Hepatocyte (in vitro differentiated cells): ENCODE data around the gene COL4A2. TPM values are rescaled to one million over a fixed set of nuclear protein-coding genes. Genes with fewer than 3 reads are reported as not detected.
A peak's percentile ranks its signal among the peaks of the same experiment; 100 is the strongest.

ENCODE experiments used
- DNase-seq: peaks from one replicate; pipeline ENCODE4 v3.0.0-alpha.2; 2016; ENCODE audit warnings: low spot score
- H2AFZ ChIP-seq: fragments of 200-600 bp; sonication (generic); 2 replicates; pipeline ENCODE4 v1.6.0; 2016; ENCODE audit warnings: antibody characterized with exemption, mild to moderate bottlenecking
- H3K27ac ChIP-seq: fragments of 200-600 bp; sonication (generic); 2 replicates; pipeline ENCODE4 v1.5.1; 2016; ENCODE audit warnings: mild to moderate bottlenecking
- H3K27me3 ChIP-seq: fragments of 200-600 bp; sonication (generic); 2 replicates; pipeline ENCODE4 v1.6.1; 2016
- H3K36me3 ChIP-seq: fragments of 200-600 bp; sonication (generic); replicated peaks from 2 replicates; pipeline ENCODE4 v1.5.1; 2016; ENCODE audit warnings: low read depth; ENCODE audit not compliant: insufficient read depth
- H3K4me1 ChIP-seq: fragments of 200-600 bp; sonication (generic); 2 replicates; pipeline ENCODE4 v1.5.1; 2016; ENCODE audit warnings: mild to moderate bottlenecking, moderate library complexity; ENCODE audit not compliant: insufficient read depth
- H3K4me2 ChIP-seq: fragments of 200-600 bp; sonication (generic); 2 replicates; pipeline ENCODE4 v1.6.0; 2016
- H3K4me3 ChIP-seq: fragments of 200-600 bp; sonication (generic); 2 replicates; pipeline ENCODE4 v1.5.1; 2016; ENCODE audit warnings: mild to moderate bottlenecking
- H3K79me2 ChIP-seq: fragments of 200-600 bp; sonication (generic); 2 replicates; pipeline ENCODE4 v1.6.0; 2017; ENCODE audit warnings: mild to moderate bottlenecking
- H3K9me2 ChIP-seq: fragments of 200-600 bp; sonication (generic); replicated peaks from 2 replicates; pipeline ENCODE4 v1.6.0; 2017; ENCODE audit warnings: mild to moderate bottlenecking; ENCODE audit not compliant: insufficient read depth
- H3K9me3 ChIP-seq: fragments of 200-600 bp; sonication (generic); 2 replicates; pipeline ENCODE4 v1.5.1; 2016; ENCODE audit warnings: low read depth, mild to moderate bottlenecking
- H4K20me1 ChIP-seq: fragments of 200-600 bp; sonication (generic); 2 replicates; pipeline ENCODE4 v1.6.0; 2016; ENCODE audit warnings: mild to moderate bottlenecking; ENCODE audit not compliant: insufficient read depth, poor library complexity, severe bottlenecking
- EZH2 ChIP-seq: fragments of 200-600 bp; sonication (generic); IDR thresholded peaks from 2 replicates; pipeline ENCODE4 v1.6.1; 2016; ENCODE audit warnings: antibody characterized with exemption, mild to moderate bottlenecking, borderline replicate concordance
- EZH2phosphoT487 ChIP-seq: fragments of 200-600 bp; sonication (generic); IDR thresholded peaks from one replicate; pipeline ENCODE4 v1.6.1; 2018; ENCODE audit warnings: antibody characterized with exemption, mild to moderate bottlenecking, low read depth, moderate library complexity; ENCODE audit not compliant: unreplicated experiment, severe bottlenecking
- WGBS: methylation state at CpG from one replicate; pipeline ENCODE4 v1.1.6; 2016; ENCODE audit warnings: low lambda C conversion rate; ENCODE audit errors: missing lambda C conversion rate; 5-methylcytosine and 5-hydroxymethylcytosine counted together
- polyA plus RNA-seq: library from polyadenylated mRNA; unstranded; fragments of >200 nt; fragmentation: Nextera tagmentation; extraction: Ambion mirVana; gene quantifications from 2 replicates; pipeline ENCODE4 v1.2.1, GENCODE V29; 2016
- total RNA-seq: library from RNA; depleted of rRNA; stranded (reverse); fragments of >200 nt; gene quantifications from 2 replicates; pipeline ENCODE4 v1.2.3, GENCODE V29; 2014
- TF ChIP-seq, protein P1 (sequence below): fragments of 200-600 bp; sonication (generic); IDR thresholded peaks from 2 replicates; pipeline ENCODE4 v1.5.1; 2016; ENCODE audit warnings: antibody characterized with exemption, mild to moderate bottlenecking; ENCODE audit not compliant: poor library complexity

Gene COL4A2
- total and polyA plus RNA-seq, 2 experiments from 2014 or later, result 171 to 221 TPM

DNA sequence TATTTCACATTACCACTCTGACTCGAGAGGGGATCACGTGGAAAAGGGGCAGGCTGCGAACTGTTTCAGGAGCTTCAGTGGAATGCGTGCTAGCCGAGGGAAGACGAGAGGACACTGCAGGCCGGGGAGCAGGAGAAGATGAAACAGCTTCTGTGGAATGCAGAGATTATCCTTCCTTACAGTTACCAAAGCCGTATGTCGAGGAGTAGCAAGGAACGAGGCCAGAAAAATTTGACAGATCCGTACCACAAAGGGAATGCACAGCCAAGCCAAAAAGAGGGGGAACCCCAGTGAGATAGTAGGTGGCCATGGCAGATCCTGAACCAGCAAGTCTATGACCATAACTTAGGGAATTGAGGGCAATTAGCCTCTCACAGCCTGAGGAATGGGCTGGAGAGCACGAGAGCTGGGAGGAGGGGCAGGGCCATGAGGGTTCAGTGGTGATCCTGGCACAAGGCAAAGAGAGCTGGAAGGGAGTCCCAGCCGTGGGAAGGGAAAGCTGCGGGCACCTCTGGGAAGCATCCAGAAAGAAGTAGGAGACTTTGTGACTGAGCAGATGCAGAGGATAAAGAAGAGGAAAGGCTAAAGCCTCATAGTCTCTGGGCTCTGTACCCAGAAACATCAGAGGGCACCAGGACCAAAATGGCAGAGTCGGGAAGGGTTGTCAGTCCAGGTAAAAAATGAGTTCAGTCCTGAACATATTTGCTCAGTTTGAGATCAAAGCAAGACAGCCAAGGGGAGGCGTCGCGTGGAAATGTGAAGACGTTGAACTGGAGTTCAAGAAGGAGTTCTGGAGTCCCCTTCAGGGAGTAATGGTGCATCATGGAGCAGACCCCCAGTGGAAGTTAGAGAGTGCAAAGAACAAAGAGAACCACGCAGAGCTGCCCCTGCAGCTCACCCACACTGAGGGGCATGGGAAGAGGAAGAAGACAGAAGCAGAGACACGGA lies 5.2 kb upstream of the COL4A2 start:
- Histone ChIP-seq H3K4me2 (peak overlapping the region; percentile 8), H2AFZ (no peak overlapping the region), H3K27me3 (no peaks in the 10 kb centered on the region), H3K9me3 (no peaks in the 10 kb centered on the region), H3K4me1 (peaks cover 25% of the 10 kb centered on the region), H3K27ac (peak overlapping the region; percentile 62), H3K9me2 (no peaks in the 10 kb centered on the region), H3K36me3 (no peaks in the 10 kb centered on the region), H3K79me2 (peaks cover 45% of the 10 kb centered on the region), H4K20me1 (no peaks in the 10 kb centered on the region), H3K4me3 (no peak overlapping the region)
- no peak for TF ChIP-seq EZH2phosphoT487
- TF ChIP-seq, protein P1, sequence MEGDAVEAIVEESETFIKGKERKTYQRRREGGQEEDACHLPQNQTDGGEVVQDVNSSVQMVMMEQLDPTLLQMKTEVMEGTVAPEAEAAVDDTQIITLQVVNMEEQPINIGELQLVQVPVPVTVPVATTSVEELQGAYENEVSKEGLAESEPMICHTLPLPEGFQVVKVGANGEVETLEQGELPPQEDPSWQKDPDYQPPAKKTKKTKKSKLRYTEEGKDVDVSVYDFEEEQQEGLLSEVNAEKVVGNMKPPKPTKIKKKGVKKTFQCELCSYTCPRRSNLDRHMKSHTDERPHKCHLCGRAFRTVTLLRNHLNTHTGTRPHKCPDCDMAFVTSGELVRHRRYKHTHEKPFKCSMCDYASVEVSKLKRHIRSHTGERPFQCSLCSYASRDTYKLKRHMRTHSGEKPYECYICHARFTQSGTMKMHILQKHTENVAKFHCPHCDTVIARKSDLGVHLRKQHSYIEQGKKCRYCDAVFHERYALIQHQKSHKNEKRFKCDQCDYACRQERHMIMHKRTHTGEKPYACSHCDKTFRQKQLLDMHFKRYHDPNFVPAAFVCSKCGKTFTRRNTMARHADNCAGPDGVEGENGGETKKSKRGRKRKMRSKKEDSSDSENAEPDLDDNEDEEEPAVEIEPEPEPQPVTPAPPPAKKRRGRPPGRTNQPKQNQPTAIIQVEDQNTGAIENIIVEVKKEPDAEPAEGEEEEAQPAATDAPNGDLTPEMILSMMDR, result no peak
- TF ChIP-seq EZH2, result no peak
- peak; percentile 58 for DNase-seq
- WGBS, result 65% methylated on average over 21 of the region's 21 CpGs

DNA sequence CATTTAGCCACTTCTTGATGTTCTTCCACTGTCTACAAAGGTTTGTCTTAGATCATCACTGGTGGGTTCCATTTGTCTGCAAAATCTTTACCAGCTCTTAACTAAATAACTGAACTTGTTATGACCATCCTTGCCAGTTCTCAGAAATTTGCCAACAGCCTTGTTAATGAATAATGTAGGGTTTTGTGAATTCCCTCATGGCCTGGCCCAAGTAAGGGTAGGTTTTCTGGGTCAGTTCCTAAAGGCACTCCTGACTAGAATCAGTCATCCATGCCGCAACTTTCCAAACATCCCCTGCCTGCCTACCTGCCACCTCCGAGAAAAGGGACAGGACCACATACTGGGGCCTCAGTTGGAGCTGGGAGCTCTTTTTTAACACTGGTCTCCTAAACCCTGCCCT lies 4.1 kb upstream of the COL4A2 start:
- WGBS, result 89% methylated on average over 2 of the region's 2 CpGs
- Histone ChIP-seq H3K79me2 (peaks cover 41% of the 10 kb centered on the region), H3K9me3 (no peaks in the 10 kb centered on the region), H3K4me3 (no peak overlapping the region), H2AFZ (no peak overlapping the region), H3K4me1 (peaks cover 25% of the 10 kb centered on the region), H3K4me2 (no peak overlapping the region), H3K27ac (no peak overlapping the region), H4K20me1 (no peaks in the 10 kb centered on the region), H3K9me2 (no peaks in the 10 kb centered on the region), H3K27me3 (no peaks in the 10 kb centered on the region), H3K36me3 (no peaks in the 10 kb centered on the region)
- TF ChIP-seq EZH2phosphoT487, result no peak
- TF ChIP-seq, protein P1, result no peak
- TF ChIP-seq EZH2, result no peak
- DNase-seq, result no peak

DNA sequence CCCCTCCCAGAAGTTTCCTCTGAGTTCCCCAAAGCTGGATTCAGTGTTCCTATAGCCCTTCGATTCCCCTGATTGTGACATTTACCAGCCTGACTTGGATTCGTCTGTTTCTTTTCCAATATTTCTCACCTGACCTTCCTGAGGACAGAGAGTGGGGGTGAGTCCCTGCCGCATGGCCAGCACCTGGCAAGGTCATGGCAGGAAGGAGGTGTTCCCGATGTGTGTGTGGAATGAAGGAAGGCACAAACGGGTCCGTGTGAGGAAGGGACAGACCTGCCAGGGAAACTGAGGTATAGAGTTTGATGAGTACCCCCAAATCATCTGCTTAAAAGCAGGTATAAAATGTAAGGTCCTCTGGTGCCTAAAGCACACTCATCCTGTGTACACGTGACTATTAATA lies 3.4 kb upstream of the COL4A2 start:
- Histone ChIP-seq H3K27ac (no peak overlapping the region), H3K4me1 (peaks cover 20% of the 10 kb centered on the region), H3K36me3 (no peaks in the 10 kb centered on the region), H2AFZ (no peak overlapping the region), H3K4me2 (no peak overlapping the region), H3K9me2 (no peaks in the 10 kb centered on the region), H4K20me1 (no peaks in the 10 kb centered on the region), H3K27me3 (no peaks in the 10 kb centered on the region), H3K79me2 (peaks cover 39% of the 10 kb centered on the region), H3K9me3 (no peaks in the 10 kb centered on the region), H3K4me3 (no peak overlapping the region)
- TF ChIP-seq, protein P1, result no peak
- no peak for TF ChIP-seq EZH2phosphoT487
- no peak for TF ChIP-seq EZH2
- no peak for DNase-seq
- 84% methylated on average over 7 of the region's 7 CpGs for WGBS
